GM21447 (cell line): Measurements from ENCODE around the gene DKKL1.

Experiments used
- ATAC-seq: cut with Tn5 transposase; IDR thresholded peaks from one replicate; pipeline ENCODE4 v1.9.1; 2021; ENCODE audit not compliant: unreplicated experiment

DKKL1 gene

GRCh38 chr19:49395581-49396407, 32.1 kb downstream of the DKKL1 start:
- ATAC-seq, result no peak

GRCh38 chr19:49396738-49397505, 33.2 kb downstream of the DKKL1 start:
- ATAC-seq, result no peak

GRCh38 chr19:49398001-49398615, 34.4 kb downstream of the DKKL1 start:
- no peak for ATAC-seq

GRCh38 chr19:49398931-49399330, 35.3 kb downstream of the DKKL1 start:
- ATAC-seq, result no peak

GRCh38 chr19:49400029-49400428, 36.4 kb downstream of the DKKL1 start:
- ATAC-seq, result no peak

GRCh38 chr19:49403404-49404187, 39.9 kb downstream of the DKKL1 start:
- ATAC-seq, result no peak

GRCh38 chr19:49407079-49407478, 43.4 kb downstream of the DKKL1 start:
- no peak for ATAC-seq

- ATAC-seq, result no peak
Measured at GRCh38 chr19:49407482-49408015, 43.9 kb downstream of the DKKL1 start.

- no peak for ATAC-seq
Measured at GRCh38 chr19:49408816-49409440, 45.3 kb downstream of the DKKL1 start.

GRCh38 chr19:49409441-49410029, 45.9 kb downstream of the DKKL1 start:
- ATAC-seq, result no peak

GRCh38 chr19:49411681-49412326, 48.1 kb downstream of the DKKL1 start:
- ATAC-seq, result no peak

GRCh38 chr19:49413348-49413747, 49.7 kb downstream of the DKKL1 start:
- no peak for ATAC-seq

- no peak for ATAC-seq
Measured at GRCh38 chr19:49414256-49414655, 50.6 kb downstream of the DKKL1 start.

GRCh38 chr19:49415102-49415809, 51.6 kb downstream of the DKKL1 start:
- no peak for ATAC-seq

- ATAC-seq, result no peak
Measured at GRCh38 chr19:49415810-49416200, 52.1 kb downstream of the DKKL1 start.

- ATAC-seq, result no peak
Measured at GRCh38 chr19:49417088-49417487, 53.4 kb downstream of the DKKL1 start.

GRCh38 chr19:49418511-49418910, 54.8 kb downstream of the DKKL1 start:
- ATAC-seq, result no peak

GRCh38 chr19:49419173-49419572, 55.5 kb downstream of the DKKL1 start:
- ATAC-seq, result no peak

- no peak for ATAC-seq
Measured at GRCh38 chr19:49420227-49420626, 56.5 kb downstream of the DKKL1 start.
